OCI-LY7 (cell line): ENCODE measurements around the gene ITGB3.

ENCODE experiments used
- CTCF ChIP-seq: fragments of 200-600 bp; sonication (generic); conservative IDR thresholded peaks from 2 replicates; pipeline ENCODE4 v1.5.1; 2014; ENCODE audit warnings: mild to moderate bottlenecking, antibody characterized with exemption, low read length, moderate library complexity, mixed read lengths
- EZH2phosphoT487 ChIP-seq: fragments of 200-600 bp; sonication (generic); IDR thresholded peaks from 2 replicates; pipeline ENCODE4 v1.6.1; 2018; ENCODE audit warnings: low read depth, borderline replicate concordance, mild to moderate bottlenecking, mixed run types, antibody characterized with exemption, low read length, moderate library complexity, mixed read lengths

- TF ChIP-seq CTCF (no peak), EZH2phosphoT487 (no peak)
Observed at GRCh38 chr17:47205419-47205963, 48.1 kb upstream of the ITGB3 start.
